CD4-positive, CD25-positive, alpha-beta regulatory T cell (primary cell): ENCODE data around the gene IL12RB2. TPM values are rescaled to one million over a fixed set of nuclear protein-coding genes. Genes with fewer than 3 reads are reported as not detected.
A peak's percentile ranks its signal among the peaks of the same experiment; 100 is the strongest.
"Not testable (repeated sequence)": the region's sequence is repeated elsewhere in the genome, so short reads cannot be mapped to it uniquely, and the experiment has no call there.

Experiments used
- ATAC-seq, 2 donors: fragments of 150-1000 bp; cut with Tn5 transposase; one replicate each; pipeline ENCODE4 v1.10.0; 2021; ENCODE audit warnings: low read depth in 2 of 2, moderate number of reproducible peaks in 2 of 2, moderate library complexity in 1 of 2
- DNase-seq, 3 donors: peaks; one replicate each; pipeline versions ENCODE4 v3.0.0 to v3.0.0-alpha.2; 2012 to 2022; ENCODE audit warnings: mixed read lengths in 1 of 3
- H3K27ac ChIP-seq: one replicate; pipeline ENCODE4 v1.7.0; 2013; ENCODE audit warnings: mild to moderate bottlenecking, low read length; ENCODE audit not compliant: insufficient read depth, poor library complexity, severe bottlenecking
- H3K27me3 ChIP-seq: one replicate; pipeline ENCODE4 v1.7.0; 2013; ENCODE audit warnings: low read length; ENCODE audit not compliant: control insufficient read depth, insufficient read depth
- H3K36me3 ChIP-seq: one replicate; pipeline ENCODE4 v1.7.0; 2013; ENCODE audit warnings: mild to moderate bottlenecking, low read length, moderate library complexity; ENCODE audit not compliant: control insufficient read depth, insufficient read depth
- H3K4me1 ChIP-seq: 2 replicates; pipeline ENCODE4 v1.7.0; 2013; ENCODE audit warnings: mild to moderate bottlenecking, low read length; ENCODE audit not compliant: insufficient read depth, control insufficient read depth, poor library complexity, severe bottlenecking
- H3K4me3 ChIP-seq: one replicate; pipeline ENCODE4 v1.7.0; 2013; ENCODE audit warnings: low read depth, mild to moderate bottlenecking, low read length, moderate library complexity
- H3K9me3 ChIP-seq, 2 experiments: 1 replicate in 1 of 2; 2 replicates in 1 of 2; pipeline ENCODE4 v1.7.0; 2013; ENCODE audit warnings: low read length in 2 of 2, mild to moderate bottlenecking in 1 of 2, moderate library complexity in 1 of 2; ENCODE audit not compliant: control insufficient read depth in 2 of 2
- H3K27ac Mint-ChIP-seq, 3 donors: one replicate each; pipeline ENCODE4 v1.8.0; 2020 to 2022; ENCODE audit warnings: mild to moderate bottlenecking in 3 of 3, mixed read lengths in 3 of 3, moderate library complexity in 2 of 3
- H3K27me3 Mint-ChIP-seq: one replicate; pipeline ENCODE4 v1.8.0; 2022; ENCODE audit warnings: mild to moderate bottlenecking, mixed read lengths
- H3K36me3 Mint-ChIP-seq: one replicate; pipeline ENCODE4 v1.8.0; 2020; ENCODE audit warnings: mixed read lengths
- H3K4me1 Mint-ChIP-seq, 4 donors: one replicate each; pipeline ENCODE4 v1.8.0; 2020 to 2022; ENCODE audit warnings: mixed read lengths in 4 of 4, mild to moderate bottlenecking in 1 of 4
- H3K4me3 Mint-ChIP-seq, 4 donors: one replicate each; pipeline ENCODE4 v1.8.0; 2020 to 2022; ENCODE audit warnings: mild to moderate bottlenecking in 4 of 4, mixed read lengths in 4 of 4, moderate library complexity in 3 of 4
- H3K9me3 Mint-ChIP-seq, 7 donors: one replicate each; pipeline ENCODE4 v1.8.0; 2020 to 2022; ENCODE audit warnings: mixed read lengths in 7 of 7, mild to moderate bottlenecking in 3 of 7, moderate library complexity in 2 of 7
- polyA plus RNA-seq, 4 donors: library from polyadenylated mRNA; unstranded; fragments of 300-500 nt; fragmentation: Illumina TruSeq; gene quantifications; one replicate each; pipeline ENCODE4 v1.2.3, GENCODE V29; 2021
- total RNA-seq: library from RNA; stranded (reverse); gene quantifications from one replicate; pipeline ENCODE4 v1.2.3, GENCODE V29; 2022

IL12RB2 gene
- total and polyA plus RNA-seq, 5 donors from 2014 or later, result 11.9 to 43.5 (median 18.1) TPM

GRCh38 chr1:67417733-67418132, 110.1 kb downstream of the IL12RB2 start:
- H3K27me3 Mint-ChIP-seq, ATAC-seq, H3K27me3 ChIP-seq, H3K4me3 Mint-ChIP-seq, H3K9me3 ChIP-seq, DNase-seq, H3K9me3 Mint-ChIP-seq, H3K27ac ChIP-seq, H3K4me3 ChIP-seq: not testable (repeated sequence)
- Histone ChIP-seq H3K4me1 (peaks cover 16% of the 10 kb centered on the region), H3K36me3 (peaks cover 97% of the 10 kb centered on the region)
- Mint-ChIP-seq H3K27ac (peak overlapping the region in 2 of 3 donors; percentile 15 to 51), H3K36me3 (peaks cover 44% of the 10 kb centered on the region), H3K4me1 (peaks cover 32 to 71% (median 53%) of the 10 kb centered on the region in 4 donors)

- DNase-seq, result peak in 1 of 3 donors; percentile 44
- ATAC-seq, result no peak
- peaks cover 98% of the 10 kb centered on the region for H3K36me3 ChIP-seq
- H3K27ac ChIP-seq, result no peak overlapping the region
- no peaks in the 10 kb centered on the region for H3K9me3 ChIP-seq
- Mint-ChIP-seq H3K4me1 (peaks cover 37 to 75% (median 59%) of the 10 kb centered on the region in 4 donors), H3K27ac (peak overlapping the region; percentile 38 to 54 (median 52)), H3K4me3 (peak overlapping the region in 2 of 4 donors; percentile 36 to 40), H3K27me3 (no peaks in the 10 kb centered on the region), H3K36me3 (peaks cover 51% of the 10 kb centered on the region), H3K9me3 (no peaks in the 10 kb centered on the region)
- H3K27me3 ChIP-seq, result no peaks in the 10 kb centered on the region
- H3K4me3 ChIP-seq, result peak overlapping the region; percentile 43
- H3K4me1 ChIP-seq, result peaks cover 16% of the 10 kb centered on the region
These were observed 111.3 kb downstream of the IL12RB2 start for GRCh38 chr1:67418839-67419586.

- Histone ChIP-seq H3K36me3 (peaks cover 98% of the 10 kb centered on the region), H3K27me3 (no peaks in the 10 kb centered on the region), H3K4me1 (peaks cover 24% of the 10 kb centered on the region), H3K4me3 (no peak overlapping the region), H3K27ac (no peak overlapping the region), H3K9me3 (no peaks in the 10 kb centered on the region)
- H3K27ac Mint-ChIP-seq, result peak overlapping the region in 2 of 3 donors; percentile 48 to 73
- no peaks in the 10 kb centered on the region for H3K9me3 Mint-ChIP-seq
- peaks cover 53% of the 10 kb centered on the region for H3K36me3 Mint-ChIP-seq
- H3K4me1 Mint-ChIP-seq, result peaks cover 42 to 81% (median 62%) of the 10 kb centered on the region in 4 donors
- ATAC-seq (no peak), DNase-seq (no peak)
- H3K27me3 Mint-ChIP-seq, result no peaks in the 10 kb centered on the region
- peak overlapping the region in 2 of 4 donors; percentile 33 to 35 for H3K4me3 Mint-ChIP-seq
These were observed 113.3 kb downstream of the IL12RB2 start for GRCh38 chr1:67420835-67421492.

GRCh38 chr1:67427465-67427864, 119.8 kb downstream of the IL12RB2 start:
- Histone ChIP-seq H3K27ac (peak overlapping the region; percentile 97), H3K27me3 (no peaks in the 10 kb centered on the region), H3K9me3 (no peaks in the 10 kb centered on the region), H3K4me3 (peak overlapping the region; percentile 98), H3K36me3 (peaks cover 38% of the 10 kb centered on the region), H3K4me1 (peaks cover 42% of the 10 kb centered on the region)
- Mint-ChIP-seq H3K36me3 (peaks cover 34% of the 10 kb centered on the region), H3K9me3 (no peaks in the 10 kb centered on the region), H3K4me1 (peaks cover 30 to 64% (median 53%) of the 10 kb centered on the region in 4 donors), H3K27ac (peak overlapping the region; percentile 69 to 98 (median 74)), H3K27me3 (peaks cover 6% of the 10 kb centered on the region), H3K4me3 (peak overlapping the region; percentile 95 to 100 (median 96))
- DNase-seq (no peak), ATAC-seq (no peak)

- Histone ChIP-seq H3K9me3 (no peaks in the 10 kb centered on the region), H3K27ac (peak overlapping the region; percentile 97), H3K4me3 (peak overlapping the region; percentile 98), H3K27me3 (no peaks in the 10 kb centered on the region), H3K36me3 (peaks cover 33% of the 10 kb centered on the region), H3K4me1 (peaks cover 42% of the 10 kb centered on the region)
- Mint-ChIP-seq H3K36me3 (peaks cover 31% of the 10 kb centered on the region), H3K9me3 (no peaks in the 10 kb centered on the region), H3K4me3 (peak overlapping the region; percentile 95 to 100 (median 96)), H3K4me1 (peaks cover 30 to 63% (median 52%) of the 10 kb centered on the region in 4 donors), H3K27me3 (peaks cover 6% of the 10 kb centered on the region), H3K27ac (peak overlapping the region in 2 of 3 donors; percentile 74 to 98)
- DNase-seq (no peak), ATAC-seq (no peak)
These were observed 120.3 kb downstream of the IL12RB2 start for GRCh38 chr1:67427947-67428346.

- ATAC-seq, result no peak
- peak; percentile 2 to 57 (median 49) for DNase-seq
- Histone ChIP-seq H3K27ac (peak overlapping the region; percentile 97), H3K27me3 (no peaks in the 10 kb centered on the region), H3K4me3 (peak overlapping the region; percentile 98), H3K36me3 (peaks cover 22% of the 10 kb centered on the region), H3K4me1 (peaks cover 42% of the 10 kb centered on the region), H3K9me3 (no peaks in the 10 kb centered on the region)
- Mint-ChIP-seq H3K9me3 (no peaks in the 10 kb centered on the region), H3K4me1 (peaks cover 24 to 56% (median 46%) of the 10 kb centered on the region in 4 donors), H3K27me3 (peaks cover 6% of the 10 kb centered on the region), H3K4me3 (peak overlapping the region; percentile 95 to 100 (median 96)), H3K36me3 (peaks cover 24% of the 10 kb centered on the region), H3K27ac (peak overlapping the region; percentile 98 to 100 (median 99))
These were observed 121.4 kb downstream of the IL12RB2 start for GRCh38 chr1:67429011-67429527.

GRCh38 chr1:67429528-67430357, 122.1 kb downstream of the IL12RB2 start:
- Histone ChIP-seq H3K4me3 (peak overlapping the region; percentile 98), H3K27me3 (no peaks in the 10 kb centered on the region), H3K4me1 (peaks cover 42% of the 10 kb centered on the region), H3K36me3 (peaks cover 15% of the 10 kb centered on the region), H3K27ac (peak overlapping the region; percentile 97), H3K9me3 (no peaks in the 10 kb centered on the region)
- no peaks in the 10 kb centered on the region for H3K9me3 Mint-ChIP-seq
- H3K36me3 Mint-ChIP-seq, result peaks cover 20% of the 10 kb centered on the region
- DNase-seq, result peak in 2 of 3 donors; percentile 7 to 50
- peak overlapping the region; percentile 98 to 100 (median 99) for H3K27ac Mint-ChIP-seq
- H3K4me1 Mint-ChIP-seq, result peaks cover 19 to 52% (median 41%) of the 10 kb centered on the region in 4 donors
- H3K4me3 Mint-ChIP-seq, result peak overlapping the region; percentile 95 to 100 (median 96)
- peak; percentile 1 to 3 for ATAC-seq
- H3K27me3 Mint-ChIP-seq, result peaks cover 6% of the 10 kb centered on the region
